SK-N-SH (cell line): Measurements from ENCODE around the gene VAV1.

ENCODE experiments used
- TF ChIP-seq, protein P1 (sequence below): fragments of 200-600 bp; sonication (generic); IDR thresholded peaks from 2 replicates; pipeline ENCODE4 v1.6.1; 2017; ENCODE audit warnings: antibody characterized with exemption, mild to moderate bottlenecking, moderate library complexity
- TF ChIP-seq, protein P2 (sequence below): fragments of 150-350 bp; IDR thresholded peaks from 2 replicates; pipeline ENCODE4 v1.6.1; 2017; ENCODE audit warnings: antibody characterized with exemption, low read length, low read depth, borderline replicate concordance

DNA sequence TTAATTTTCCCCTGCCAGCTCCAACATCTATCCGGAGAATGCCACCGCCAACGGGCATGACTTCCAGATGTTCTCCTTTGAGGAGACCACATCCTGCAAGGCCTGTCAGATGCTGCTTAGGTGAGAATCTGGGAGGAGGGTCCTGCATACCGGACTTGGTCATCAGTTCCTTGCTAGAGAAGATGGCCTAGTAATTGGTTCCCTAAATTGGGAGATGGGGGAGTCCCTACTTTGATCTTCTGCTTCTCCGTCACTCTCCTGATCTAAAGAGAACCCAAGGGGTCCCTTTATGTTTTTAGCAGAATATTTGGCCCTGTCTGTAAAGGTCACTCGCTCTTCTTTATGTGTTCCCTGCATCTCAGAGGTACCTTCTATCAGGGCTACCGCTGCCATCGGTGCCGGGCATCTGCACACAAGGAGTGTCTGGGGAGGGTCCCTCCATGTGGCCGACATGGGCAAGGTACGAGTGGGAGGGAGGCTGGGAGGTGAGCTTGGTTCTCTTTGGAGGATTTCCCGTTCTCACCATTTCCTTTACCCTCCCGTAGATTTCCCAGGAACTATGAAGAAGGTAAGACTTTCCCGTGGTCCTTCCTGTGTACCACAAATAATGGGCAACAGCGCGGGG is 60.8 kb downstream of the VAV1 start:
- TF ChIP-seq, protein P1, sequence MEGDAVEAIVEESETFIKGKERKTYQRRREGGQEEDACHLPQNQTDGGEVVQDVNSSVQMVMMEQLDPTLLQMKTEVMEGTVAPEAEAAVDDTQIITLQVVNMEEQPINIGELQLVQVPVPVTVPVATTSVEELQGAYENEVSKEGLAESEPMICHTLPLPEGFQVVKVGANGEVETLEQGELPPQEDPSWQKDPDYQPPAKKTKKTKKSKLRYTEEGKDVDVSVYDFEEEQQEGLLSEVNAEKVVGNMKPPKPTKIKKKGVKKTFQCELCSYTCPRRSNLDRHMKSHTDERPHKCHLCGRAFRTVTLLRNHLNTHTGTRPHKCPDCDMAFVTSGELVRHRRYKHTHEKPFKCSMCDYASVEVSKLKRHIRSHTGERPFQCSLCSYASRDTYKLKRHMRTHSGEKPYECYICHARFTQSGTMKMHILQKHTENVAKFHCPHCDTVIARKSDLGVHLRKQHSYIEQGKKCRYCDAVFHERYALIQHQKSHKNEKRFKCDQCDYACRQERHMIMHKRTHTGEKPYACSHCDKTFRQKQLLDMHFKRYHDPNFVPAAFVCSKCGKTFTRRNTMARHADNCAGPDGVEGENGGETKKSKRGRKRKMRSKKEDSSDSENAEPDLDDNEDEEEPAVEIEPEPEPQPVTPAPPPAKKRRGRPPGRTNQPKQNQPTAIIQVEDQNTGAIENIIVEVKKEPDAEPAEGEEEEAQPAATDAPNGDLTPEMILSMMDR = no peak
- TF ChIP-seq, protein P2, sequence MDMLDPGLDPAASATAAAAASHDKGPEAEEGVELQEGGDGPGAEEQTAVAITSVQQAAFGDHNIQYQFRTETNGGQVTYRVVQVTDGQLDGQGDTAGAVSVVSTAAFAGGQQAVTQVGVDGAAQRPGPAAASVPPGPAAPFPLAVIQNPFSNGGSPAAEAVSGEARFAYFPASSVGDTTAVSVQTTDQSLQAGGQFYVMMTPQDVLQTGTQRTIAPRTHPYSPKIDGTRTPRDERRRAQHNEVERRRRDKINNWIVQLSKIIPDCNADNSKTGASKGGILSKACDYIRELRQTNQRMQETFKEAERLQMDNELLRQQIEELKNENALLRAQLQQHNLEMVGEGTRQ = no peak
